BJ (cell line): ENCODE measurements around the gene GRHL3. TPM values are rescaled to one million over a fixed set of nuclear protein-coding genes. Genes with fewer than 3 reads are reported as not detected.

ENCODE experiments used
- CTCF ChIA-PET: fragments of 350-600 bp; formaldehyde crosslinking; extraction: SDS; loops from one replicate; lab custom pipeline; 2021; ENCODE audit warnings: antibody characterized with exemption, inconsistent platforms; lab: Yijun Ruan, JAX
- POLR2A ChIA-PET: fragments of 300-600 bp; sonication (Branson Sonifier 250); formaldehyde crosslinking; extraction: SDS; loops from one replicate; lab custom pipeline; 2021; ENCODE audit warnings: antibody characterized with exemption; lab: Charles Lee
- DNase-seq: peaks from one replicate; pipeline ENCODE4 v3.0.0-alpha.2; 2011; ENCODE audit warnings: low read depth
- H3K27me3 ChIP-seq: 2 replicates; pipeline ENCODE4 v1.6.0; 2011; ENCODE audit warnings: low read length; ENCODE audit not compliant: control insufficient read depth, insufficient read depth
- H3K36me3 ChIP-seq: 2 replicates; pipeline ENCODE4 v1.5.1; 2011; ENCODE audit warnings: low read length; ENCODE audit not compliant: control insufficient read depth, insufficient read depth
- H3K4me3 ChIP-seq: 2 replicates; pipeline ENCODE4 v1.5.1; 2011; ENCODE audit warnings: low read depth, mild to moderate bottlenecking, control low read depth, low read length
- CTCF ChIP-seq: IDR thresholded peaks from 2 replicates; pipeline ENCODE4 v1.5.1; 2011; ENCODE audit warnings: low read depth, mild to moderate bottlenecking, control low read depth, inconsistent platforms, low read length, moderate library complexity; ENCODE audit not compliant: insufficient read depth
- polyA plus RNA-seq: library from polyadenylated mRNA; depleted of rRNA; stranded (reverse); fragments of >200 nt; gene quantifications from 2 replicates; pipeline ENCODE4 v1.2.3, GENCODE V29; 2011

The GRHL3 gene
- polyA plus RNA-seq, 1 experiment = not detected

- CTCF ChIA-PET = interaction anchor here (2.0 kb wide), 1 partner anchor 13 kb away, joined by 4 read pairs; no protein-coding TSS in a partner anchor
- peaks cover 11% of the 10 kb centered on the region for H3K27me3 ChIP-seq
- DNase-seq = no peak
- no peaks in the 10 kb centered on the region for H3K36me3 ChIP-seq
- POLR2A ChIA-PET = no interaction called here
- no peak for TF ChIP-seq CTCF
- H3K4me3 ChIP-seq = no peak overlapping the region
These were observed 30.7 kb upstream of the GRHL3 start for GRCh38 chr1:24288479-24288878.

GRCh38 chr1:24289937-24290595 is 29.1 kb upstream of the GRHL3 start:
- POLR2A ChIA-PET = no interaction called here
- peaks cover 11% of the 10 kb centered on the region for H3K27me3 ChIP-seq
- CTCF ChIA-PET = interaction anchor here (1.3 kb wide), 1 partner anchor 102 kb away, joined by 4 read pairs; no protein-coding TSS in a partner anchor
- H3K36me3 ChIP-seq = no peaks in the 10 kb centered on the region
- no peak for DNase-seq
- no peak overlapping the region for H3K4me3 ChIP-seq
- no peak for TF ChIP-seq CTCF

GRCh38 chr1:24290933-24291487 is 28.1 kb upstream of the GRHL3 start:
- POLR2A ChIA-PET = no interaction called here
- Histone ChIP-seq H3K27me3 (peaks cover 11% of the 10 kb centered on the region), H3K36me3 (no peaks in the 10 kb centered on the region), H3K4me3 (no peak overlapping the region)
- TF ChIP-seq CTCF = no peak
- CTCF ChIA-PET = interaction anchor here (1.7 kb wide), 1 partner anchor 89 kb away, joined by 6 read pairs; no protein-coding TSS in a partner anchor
- no peak for DNase-seq

- Histone ChIP-seq H3K27me3 (peaks cover 12% of the 10 kb centered on the region), H3K36me3 (no peaks in the 10 kb centered on the region), H3K4me3 (no peak overlapping the region)
- DNase-seq = no peak
- POLR2A ChIA-PET = no interaction called here
- TF ChIP-seq CTCF = no peak
- CTCF ChIA-PET = interaction anchor here (1.7 kb wide), 1 partner anchor 90 kb away, joined by 6 read pairs; no protein-coding TSS in a partner anchor
These were observed 27.1 kb upstream of the GRHL3 start for GRCh38 chr1:24292103-24292502.

- DNase-seq = no peak
- no peak for TF ChIP-seq CTCF
- H3K27me3 ChIP-seq = peaks cover 18% of the 10 kb centered on the region
- no peak overlapping the region for H3K4me3 ChIP-seq
- no peaks in the 10 kb centered on the region for H3K36me3 ChIP-seq
- CTCF ChIA-PET = interaction anchor here (1.0 kb wide), 1 partner anchor 98 kb away, joined by 3 read pairs; no protein-coding TSS in a partner anchor
- POLR2A ChIA-PET = no interaction called here
These were observed 26.3 kb upstream of the GRHL3 start for GRCh38 chr1:24292887-24293286.
